Measurements from ENCODE around the gene RNF181. TPM values are rescaled to one million over a fixed set of nuclear protein-coding genes. Genes with fewer than 3 reads are reported as not detected.
A peak's percentile ranks its signal among the peaks of the same experiment; 100 is the strongest.

Gene RNF181
- total and polyA plus RNA-seq, 2 of the 8 experiments (the other 6 are each of a cell fraction or from before 2014, with no cell fraction given) = 97.2 to 514 TPM

DNA sequence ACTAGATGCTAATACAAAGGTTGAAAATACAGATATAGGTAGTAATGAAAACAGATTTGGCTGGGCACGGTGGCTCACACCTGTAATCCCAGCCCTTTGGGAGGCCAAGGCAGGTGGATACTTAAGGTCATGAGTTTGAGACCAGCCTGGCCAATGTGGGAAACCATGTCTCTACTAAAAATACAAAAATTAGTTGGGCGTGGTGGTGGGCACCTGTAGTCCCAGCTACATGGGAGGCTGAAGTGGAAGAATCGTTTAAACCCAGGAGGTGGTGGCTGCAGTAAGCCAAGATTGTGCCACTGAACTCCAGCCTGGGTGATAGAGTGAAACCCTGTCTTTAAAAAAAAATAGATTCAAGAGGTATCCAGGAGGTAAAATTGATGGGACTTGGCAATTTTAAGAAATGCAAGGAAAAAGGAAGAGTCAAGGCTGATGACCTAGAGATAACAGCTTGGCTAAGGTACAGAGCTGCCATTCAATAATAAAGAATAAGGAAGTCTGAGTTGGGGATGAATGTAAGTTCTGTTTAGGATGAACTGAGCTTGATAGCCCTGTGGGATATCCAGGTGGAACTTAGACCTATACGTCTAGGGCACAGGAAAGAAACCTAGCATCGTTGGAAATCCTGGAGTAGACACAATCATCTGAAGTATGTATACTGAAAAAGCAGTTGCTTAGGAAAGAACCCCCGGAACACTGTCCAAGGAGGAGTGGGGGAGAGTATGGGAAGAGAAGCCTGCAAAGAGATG, 47.5 kb upstream of the RNF181 start:
- no peak overlapping the region for H3K18ac ChIP-seq (ENCODE audit: extremely low read depth, low read length)
- H3K4ac ChIP-seq (replicated peaks; ENCODE audit: insufficient read length, low read depth, low read length) = no peak overlapping the region
- no peak overlapping the region for H4K91ac ChIP-seq (replicated peaks; ENCODE audit: insufficient read length, low read length)
- H2BK20ac ChIP-seq (ENCODE audit: low read length) = no peak overlapping the region
- H3K4me2 ChIP-seq (ENCODE audit: insufficient read depth in 1 of 2, low read depth in 2 of 2, low read length in 2 of 2) = no peak overlapping the region
- FAIRE-seq (no peak), DNase-seq (ENCODE audit: low read depth in 1 of 2, low spot score in 2 of 2) (no peak)
- H2AK5ac ChIP-seq (ENCODE audit: low read depth, low read length) = no peak overlapping the region
- no peak overlapping the region for H3K14ac ChIP-seq (ENCODE audit: insufficient read length)
- ChIA-PET CTCF (ENCODE audit: partially characterized antibody) (interaction anchor here (0.7 to 10.1 kb wide), 10 partner anchors 7 to 248 kb away, joined by 3 to 259 read pairs (median 4); partner anchors contain the start of genes MAT2A and SH2D6), POLR2A (ENCODE audit: partially characterized antibody) (interaction anchor here (0.6 to 38.6 kb wide), 15 partner anchors 7 to 587 kb away, joined by 3 to 1889 read pairs (median 6); partner anchors contain the start of genes CAPG, GGCX, MAT2A and RNF181)
- no peak overlapping the region for H4K8ac ChIP-seq (ENCODE audit: extremely low read depth, insufficient read depth, low read length)
- 88% methylated on average over 6 of the region's 6 CpGs; no CpG with 5 or more reads in 1 of the 2 experiments for WGBS, 2 experiments (ENCODE audit: extremely low coverage in 1 of 2, insufficient coverage in 1 of 2, insufficient read length in 1 of 2, insufficient replicate concordance in 2 of 2, low coverage in 1 of 2, low lambda C conversion rate in 2 of 2, missing lambda C conversion rate in 1 of 2)
- no peaks in the 10 kb centered on the region for H3K79me1 ChIP-seq (ENCODE audit: low read depth, low read length)
- no peaks in the 10 kb centered on the region for H3K27me3 ChIP-seq (replicated peaks in 1 of 4; ENCODE audit: control insufficient read depth in 3 of 4, extremely low read depth in 1 of 4, insufficient read depth in 3 of 4, low read length in 3 of 4)
- H3K4me3 ChIP-seq (ENCODE audit: extremely low read depth in 1 of 4, insufficient read depth in 2 of 4, low read depth in 3 of 4, low read length in 4 of 4) = no peak overlapping the region
- H4K5ac ChIP-seq (ENCODE audit: insufficient read length, low read depth, low read length) = no peak overlapping the region
- no peaks in the 10 kb centered on the region for H3K79me2 ChIP-seq (ENCODE audit: control insufficient read depth in 1 of 2, insufficient read depth in 2 of 2, low read length in 2 of 2)
- H3K9me3 ChIP-seq (ENCODE audit: insufficient read depth in 2 of 2, low read depth in 1 of 2, low read length in 1 of 2) = no peaks in the 10 kb centered on the region
- no peak overlapping the region for H3K9ac ChIP-seq (replicated peaks in 1 of 4; ENCODE audit: extremely low read depth in 1 of 4, low read depth in 3 of 4, low read length in 3 of 4)
- peaks cover 3% of the 10 kb centered on the region in 2 experiments for H4K20me1 ChIP-seq (replicated peaks in 1 of 2; ENCODE audit: control insufficient read depth in 1 of 2, insufficient read depth in 2 of 2, low read length in 2 of 2)
- H3K23ac ChIP-seq (ENCODE audit: insufficient read length) = no peak overlapping the region
- no peaks in the 10 kb centered on the region for H3K23me2 ChIP-seq (ENCODE audit: low read depth, low read length)
- TF ChIP-seq CREB1 (IDR thresholded peaks at IDR 0.05) (no peak), POLR2A (IDR thresholded peaks at IDR 0.05; ENCODE audit: control extremely low read depth in 1 of 2, low read depth in 2 of 2, low read length in 2 of 2) (peak in 1 of 2 experiments; percentile 29; a peak in 1 of 3 replicates), HDAC6 (IDR thresholded peaks at IDR 0.05; ENCODE audit: low read depth, low read length) (no peak), GTF2F1 (IDR thresholded peaks at IDR 0.05; ENCODE audit: borderline replicate concordance, low read depth, low read length) (no peak)
- H2BK12ac ChIP-seq (ENCODE audit: low read depth, low read length) = no peak overlapping the region
- H3K36me3 ChIP-seq (ENCODE audit: control insufficient read depth in 2 of 4, insufficient read depth in 4 of 4, low read length in 3 of 4) = peaks cover 25 to 53% (median 40%) of the 10 kb centered on the region in 4 experiments
- no peak overlapping the region for H2BK120ac ChIP-seq (replicated peaks; ENCODE audit: low read depth, low read length)
- H2AFZ ChIP-seq (ENCODE audit: low read length) = no peak overlapping the region
- H3K4me1 ChIP-seq (replicated peaks in 1 of 4; ENCODE audit: control insufficient read depth in 3 of 4, insufficient read depth in 4 of 4, low read length in 3 of 4) = peaks cover 0 to 2% (median 0%) of the 10 kb centered on the region in 4 experiments; a peak in 1 of 7 replicates
- H2BK5ac ChIP-seq (ENCODE audit: low read depth, low read length) = no peak overlapping the region
- no peak overlapping the region for H3K56ac ChIP-seq (replicated peaks; ENCODE audit: insufficient read length, low read depth, low read length)
- no peak overlapping the region for H2BK15ac ChIP-seq (ENCODE audit: low read length)
- no peak overlapping the region for H3K27ac ChIP-seq (ENCODE audit: low read depth, low read length)

Measured in H1 (cell line).